OCI-LY1 (cell line): ENCODE data around the gene RFX2.

ENCODE experiments used
- H2AFZ ChIP-seq: fragments of 200-600 bp; sonication (generic), shearing (Covaris generic); 2 replicates; pipeline ENCODE4 v1.6.0; 2014; ENCODE audit warnings: antibody characterized with exemption, mild to moderate bottlenecking, low read length
- H3F3A ChIP-seq: fragments of 200-600 bp; sonication (generic), shearing (Covaris generic); 2 replicates; pipeline ENCODE4 v1.6.0; 2014; ENCODE audit warnings: mild to moderate bottlenecking, antibody characterized with exemption, low read length, moderate library complexity; ENCODE audit not compliant: insufficient read depth
- H3K27ac ChIP-seq: fragments of 200-600 bp; sonication (generic); 2 replicates; pipeline ENCODE4 v1.5.1; 2014; ENCODE audit warnings: low read length, mixed run types, mild to moderate bottlenecking, low read depth; ENCODE audit not compliant: poor library complexity, severe bottlenecking
- H3K27me3 ChIP-seq: fragments of 200-600 bp; sonication (generic); 2 replicates; pipeline ENCODE4 v1.6.0; 2014; ENCODE audit warnings: antibody characterized with exemption, mild to moderate bottlenecking, low read length, moderate library complexity; ENCODE audit not compliant: insufficient read depth
- H3K36me3 ChIP-seq: fragments of 200-600 bp; sonication (generic); 2 replicates; pipeline ENCODE4 v1.6.1; 2014; ENCODE audit warnings: mild to moderate bottlenecking, antibody characterized with exemption, low read length, moderate library complexity, mixed read lengths; ENCODE audit not compliant: insufficient read depth
- H3K4me1 ChIP-seq: fragments of 200-600 bp; sonication (generic); 2 replicates; pipeline ENCODE4 v1.5.1; 2014; ENCODE audit warnings: mild to moderate bottlenecking, low read length, moderate library complexity; ENCODE audit not compliant: insufficient read depth, severe bottlenecking
- H3K4me2 ChIP-seq: fragments of 200-600 bp; sonication (generic), shearing (Covaris generic); 2 replicates; pipeline ENCODE4 v1.6.1; 2014; ENCODE audit warnings: low read length
- H3K4me3 ChIP-seq: fragments of 200-600 bp; sonication (generic); 2 replicates; pipeline ENCODE4 v1.5.1; 2014; ENCODE audit warnings: low read length, low read depth, mild to moderate bottlenecking, mixed read lengths; ENCODE audit not compliant: poor library complexity, severe bottlenecking
- H3K79me2 ChIP-seq: fragments of 200-600 bp; shearing (Covaris generic); 2 replicates; pipeline ENCODE4 v1.6.1; 2016; ENCODE audit warnings: mixed run types, low read length, mixed read lengths; ENCODE audit not compliant: insufficient read depth
- H3K9ac ChIP-seq: fragments of 200-600 bp; sonication (generic), shearing (Covaris generic); 2 replicates; pipeline ENCODE4 v1.6.1; 2014; ENCODE audit warnings: mild to moderate bottlenecking, low read length, mixed read lengths
- H3K9me2 ChIP-seq: fragments of 200-600 bp; sonication (generic), shearing (Covaris generic); 2 replicates; pipeline ENCODE4 v1.6.1; 2014; ENCODE audit warnings: low read depth, mild to moderate bottlenecking, low read length, mixed read lengths
- H3K9me3 ChIP-seq: fragments of 200-600 bp; shearing (Covaris generic); 2 replicates; pipeline ENCODE4 v1.6.1; 2014; ENCODE audit warnings: low read length, mixed read lengths
- H4K20me1 ChIP-seq: fragments of 200-600 bp; sonication (generic), shearing (Covaris generic); 2 replicates; pipeline ENCODE4 v1.6.0; 2016; ENCODE audit warnings: mild to moderate bottlenecking, low read length; ENCODE audit not compliant: insufficient read depth
- CTCF ChIP-seq: fragments of 200-600 bp; sonication (generic), shearing (Covaris generic); IDR thresholded peaks from 2 replicates; pipeline ENCODE4 v1.5.1; 2017; ENCODE audit warnings: mild to moderate bottlenecking, antibody characterized with exemption, low read length, moderate library complexity, mixed read lengths
- EZH2 ChIP-seq: fragments of 200-600 bp; sonication (generic), shearing (Covaris generic); IDR thresholded peaks from 2 replicates; pipeline ENCODE4 v1.8.0; 2017; ENCODE audit warnings: borderline replicate concordance, mixed run types, mild to moderate bottlenecking, antibody characterized with exemption, low read length, moderate library complexity, mixed read lengths

The RFX2 gene

GRCh38 chr19:6017576-6017975, 92.7 kb downstream of the RFX2 start:
- H3K79me2 ChIP-seq: no peaks in the 10 kb centered on the region
- no peak overlapping the region for H3K27ac ChIP-seq
- TF ChIP-seq EZH2 (no peak), CTCF (no peak)
- no peaks in the 10 kb centered on the region for H3K9me2 ChIP-seq
- no peak overlapping the region for H3K4me3 ChIP-seq
- no peak overlapping the region for H2AFZ ChIP-seq
- no peak overlapping the region for H3K4me2 ChIP-seq
- no peaks in the 10 kb centered on the region for H3K9me3 ChIP-seq
- H3K27me3 ChIP-seq: peaks cover 6% of the 10 kb centered on the region; the same call in 1 of the 2 replicates
- H3K4me1 ChIP-seq: no peaks in the 10 kb centered on the region
- H3K9ac ChIP-seq: no peak overlapping the region
- H3F3A ChIP-seq: no peaks in the 10 kb centered on the region
- no peaks in the 10 kb centered on the region for H4K20me1 ChIP-seq
- no peaks in the 10 kb centered on the region for H3K36me3 ChIP-seq

GRCh38 chr19:6015841-6016545, 94.3 kb downstream of the RFX2 start:
- Histone ChIP-seq H3K9ac (no peak overlapping the region), H4K20me1 (no peaks in the 10 kb centered on the region), H3K36me3 (no peaks in the 10 kb centered on the region), H3K9me3 (no peaks in the 10 kb centered on the region), H2AFZ (no peak overlapping the region), H3F3A (no peaks in the 10 kb centered on the region), H3K4me1 (no peaks in the 10 kb centered on the region), H3K4me3 (no peak overlapping the region), H3K27me3 (peaks cover 6% of the 10 kb centered on the region; the same call in 1 of the 2 replicates), H3K9me2 (no peaks in the 10 kb centered on the region), H3K27ac (no peak overlapping the region), H3K4me2 (no peak overlapping the region), H3K79me2 (no peaks in the 10 kb centered on the region)
- TF ChIP-seq EZH2 (no peak), CTCF (no peak)

GRCh38 chr19:6014551-6015135, 95.7 kb downstream of the RFX2 start:
- H3K4me1 ChIP-seq: no peaks in the 10 kb centered on the region
- H3K4me2 ChIP-seq: no peak overlapping the region
- no peak overlapping the region for H3K9ac ChIP-seq
- no peaks in the 10 kb centered on the region for H3K36me3 ChIP-seq
- no peaks in the 10 kb centered on the region for H3F3A ChIP-seq
- H3K4me3 ChIP-seq: no peak overlapping the region
- peaks cover 6% of the 10 kb centered on the region; the same call in 1 of the 2 replicates for H3K27me3 ChIP-seq
- TF ChIP-seq CTCF (no peak), EZH2 (no peak)
- no peaks in the 10 kb centered on the region for H4K20me1 ChIP-seq
- no peaks in the 10 kb centered on the region for H3K9me3 ChIP-seq
- H3K9me2 ChIP-seq: no peaks in the 10 kb centered on the region
- no peak overlapping the region for H3K27ac ChIP-seq
- no peaks in the 10 kb centered on the region for H3K79me2 ChIP-seq
- no peak overlapping the region for H2AFZ ChIP-seq
